Stimulated activated memory B cell treated with anti-CD40 and anti-IgM and Interleukin-4, amounts not matched to agents 10 μg/mL and 1 μg/mL and 100 μg/mL, for 72 hours (primary cell): Measurements from ENCODE around the gene LYPD3.
A peak's percentile ranks its signal among the peaks of the same experiment; 100 is the strongest.

Source experiments
- ATAC-seq: fragments of 150-1000 bp; cut with Tn5 transposase; 2 replicates; pipeline ENCODE4 v1.10.0; 2021
- H3K27ac Mint-ChIP-seq: one replicate; pipeline ENCODE4 v1.8.0; 2022; ENCODE audit warnings: mild to moderate bottlenecking, mixed read lengths
- H3K27me3 Mint-ChIP-seq: one replicate; pipeline ENCODE4 v1.8.0; 2022; ENCODE audit warnings: mixed read lengths
- H3K36me3 Mint-ChIP-seq: one replicate; pipeline ENCODE4 v1.8.0; 2022; ENCODE audit warnings: mixed read lengths
- H3K4me1 Mint-ChIP-seq: one replicate; pipeline ENCODE4 v1.8.0; 2022; ENCODE audit warnings: mixed read lengths
- H3K4me3 Mint-ChIP-seq: one replicate; pipeline ENCODE4 v1.8.0; 2022; ENCODE audit warnings: mild to moderate bottlenecking, moderate library complexity, mixed read lengths
- H3K9me3 Mint-ChIP-seq: one replicate; pipeline ENCODE4 v1.8.0; 2022; ENCODE audit warnings: mixed read lengths

LYPD3 gene

GRCh38 chr19:43474986-43475705 lies 9.7 kb upstream of the LYPD3 start:
- Mint-ChIP-seq H3K4me1 (peaks cover 7% of the 10 kb centered on the region), H3K27me3 (no peaks in the 10 kb centered on the region), H3K36me3 (peaks cover 8% of the 10 kb centered on the region), H3K4me3 (peak overlapping the region; percentile 80), H3K9me3 (no peaks in the 10 kb centered on the region), H3K27ac (peak overlapping the region; percentile 81)
- ATAC-seq: peak; percentile 88

- Mint-ChIP-seq H3K27me3 (no peaks in the 10 kb centered on the region), H3K36me3 (peaks cover 8% of the 10 kb centered on the region), H3K4me1 (peaks cover 7% of the 10 kb centered on the region), H3K9me3 (no peaks in the 10 kb centered on the region), H3K4me3 (no peak overlapping the region), H3K27ac (peak overlapping the region; percentile 81)
- no peak for ATAC-seq
These were observed 9.1 kb upstream of the LYPD3 start for GRCh38 chr19:43474487-43474886.

GRCh38 chr19:43471091-43471490 lies 5.7 kb upstream of the LYPD3 start:
- Mint-ChIP-seq H3K36me3 (no peaks in the 10 kb centered on the region), H3K9me3 (no peaks in the 10 kb centered on the region), H3K27me3 (peaks cover 3% of the 10 kb centered on the region), H3K27ac (no peak overlapping the region), H3K4me1 (peaks cover 7% of the 10 kb centered on the region), H3K4me3 (no peak overlapping the region)
- no peak for ATAC-seq

- ATAC-seq: no peak
- no peak overlapping the region for H3K27ac Mint-ChIP-seq
- H3K27me3 Mint-ChIP-seq: peaks cover 11% of the 10 kb centered on the region
- peaks cover 3% of the 10 kb centered on the region for H3K4me1 Mint-ChIP-seq
- no peaks in the 10 kb centered on the region for H3K36me3 Mint-ChIP-seq
- no peaks in the 10 kb centered on the region for H3K9me3 Mint-ChIP-seq
- H3K4me3 Mint-ChIP-seq: no peak overlapping the region
These were observed 4.9 kb upstream of the LYPD3 start for GRCh38 chr19:43470288-43470687.

GRCh38 chr19:43469160-43469480 lies 3.7 kb upstream of the LYPD3 start:
- ATAC-seq: no peak
- H3K4me1 Mint-ChIP-seq: peaks cover 7% of the 10 kb centered on the region
- H3K4me3 Mint-ChIP-seq: no peak overlapping the region
- H3K27ac Mint-ChIP-seq: no peak overlapping the region
- no peaks in the 10 kb centered on the region for H3K9me3 Mint-ChIP-seq
- H3K27me3 Mint-ChIP-seq: peaks cover 13% of the 10 kb centered on the region
- no peaks in the 10 kb centered on the region for H3K36me3 Mint-ChIP-seq

- no peaks in the 10 kb centered on the region for H3K9me3 Mint-ChIP-seq
- H3K27ac Mint-ChIP-seq: no peak overlapping the region
- no peaks in the 10 kb centered on the region for H3K36me3 Mint-ChIP-seq
- no peak overlapping the region for H3K4me3 Mint-ChIP-seq
- H3K4me1 Mint-ChIP-seq: peaks cover 13% of the 10 kb centered on the region
- peaks cover 13% of the 10 kb centered on the region for H3K27me3 Mint-ChIP-seq
- no peak for ATAC-seq
These were observed 3.1 kb upstream of the LYPD3 start for GRCh38 chr19:43468354-43469159.

- Mint-ChIP-seq H3K4me1 (peaks cover 15% of the 10 kb centered on the region), H3K36me3 (no peaks in the 10 kb centered on the region), H3K27ac (no peak overlapping the region), H3K9me3 (no peaks in the 10 kb centered on the region), H3K27me3 (peaks cover 13% of the 10 kb centered on the region), H3K4me3 (no peak overlapping the region)
- no peak for ATAC-seq
These were observed 2.3 kb upstream of the LYPD3 start for GRCh38 chr19:43467730-43468129.

GRCh38 chr19:43467276-43467675 lies 1.9 kb upstream of the LYPD3 start:
- ATAC-seq: no peak
- Mint-ChIP-seq H3K4me3 (no peak overlapping the region), H3K4me1 (peaks cover 15% of the 10 kb centered on the region), H3K27me3 (peaks cover 13% of the 10 kb centered on the region), H3K36me3 (no peaks in the 10 kb centered on the region), H3K9me3 (no peaks in the 10 kb centered on the region), H3K27ac (no peak overlapping the region)

- ATAC-seq: no peak
- Mint-ChIP-seq H3K9me3 (no peaks in the 10 kb centered on the region), H3K27ac (no peak overlapping the region), H3K4me1 (peaks cover 20% of the 10 kb centered on the region), H3K27me3 (peaks cover 13% of the 10 kb centered on the region), H3K36me3 (no peaks in the 10 kb centered on the region), H3K4me3 (no peak overlapping the region)
These were observed 1.4 kb upstream of the LYPD3 start for GRCh38 chr19:43466793-43467192.

GRCh38 chr19:43464134-43464775 lies 1.2 kb downstream of the LYPD3 start:
- no peaks in the 10 kb centered on the region for H3K36me3 Mint-ChIP-seq
- ATAC-seq: peak; percentile 61
- H3K27ac Mint-ChIP-seq: peak overlapping the region; percentile 70
- H3K4me1 Mint-ChIP-seq: peaks cover 31% of the 10 kb centered on the region
- peak overlapping the region; percentile 93 for H3K4me3 Mint-ChIP-seq
- H3K27me3 Mint-ChIP-seq: peaks cover 13% of the 10 kb centered on the region
- H3K9me3 Mint-ChIP-seq: no peaks in the 10 kb centered on the region

- H3K4me1 Mint-ChIP-seq: peaks cover 31% of the 10 kb centered on the region
- peak overlapping the region; percentile 70 for H3K27ac Mint-ChIP-seq
These were observed 1.9 kb downstream of the LYPD3 start for GRCh38 chr19:43463381-43464133.

GRCh38 chr19:43462785-43463380 lies 2.5 kb downstream of the LYPD3 start:
- H3K9me3 Mint-ChIP-seq: no peaks in the 10 kb centered on the region
- no peaks in the 10 kb centered on the region for H3K36me3 Mint-ChIP-seq
- peaks cover 31% of the 10 kb centered on the region for H3K4me1 Mint-ChIP-seq

More at GRCh38 chr19:43463381-43464133, 1.9 kb downstream of the LYPD3 start:
- peaks cover 13% of the 10 kb centered on the region for H3K27me3 Mint-ChIP-seq
- peak overlapping the region; percentile 93 for H3K4me3 Mint-ChIP-seq
- no peaks in the 10 kb centered on the region for H3K9me3 Mint-ChIP-seq
- no peaks in the 10 kb centered on the region for H3K36me3 Mint-ChIP-seq
- peak; percentile 96 for ATAC-seq

GRCh38 chr19:43462383-43462782 lies 3.0 kb downstream of the LYPD3 start:
- Mint-ChIP-seq H3K36me3 (no peaks in the 10 kb centered on the region), H3K27ac (no peak overlapping the region), H3K27me3 (peaks cover 13% of the 10 kb centered on the region), H3K9me3 (no peaks in the 10 kb centered on the region), H3K4me3 (no peak overlapping the region), H3K4me1 (peaks cover 31% of the 10 kb centered on the region)
- ATAC-seq: no peak

More at GRCh38 chr19:43462785-43463380, 2.5 kb downstream of the LYPD3 start:
- Mint-ChIP-seq H3K27ac (peak overlapping the region; percentile 70), H3K27me3 (peaks cover 13% of the 10 kb centered on the region), H3K4me3 (peak overlapping the region; percentile 93)
- no peak for ATAC-seq

- Mint-ChIP-seq H3K36me3 (no peaks in the 10 kb centered on the region), H3K4me1 (peaks cover 31% of the 10 kb centered on the region), H3K9me3 (no peaks in the 10 kb centered on the region), H3K4me3 (no peak overlapping the region), H3K27me3 (peaks cover 12% of the 10 kb centered on the region), H3K27ac (peak overlapping the region; percentile 52)
- ATAC-seq: no peak
These were observed 4.1 kb downstream of the LYPD3 start for GRCh38 chr19:43461303-43461702.
